ENCODE measurements around the gene RRBP1. TPM values are rescaled to one million over a fixed set of nuclear protein-coding genes. Genes with fewer than 3 reads are reported as not detected.
A peak's percentile ranks its signal among the peaks of the same experiment; 100 is the strongest.

Gene RRBP1
- total RNA-seq, 2 donors from 2014 or later, result 112 to 148 TPM

DNA sequence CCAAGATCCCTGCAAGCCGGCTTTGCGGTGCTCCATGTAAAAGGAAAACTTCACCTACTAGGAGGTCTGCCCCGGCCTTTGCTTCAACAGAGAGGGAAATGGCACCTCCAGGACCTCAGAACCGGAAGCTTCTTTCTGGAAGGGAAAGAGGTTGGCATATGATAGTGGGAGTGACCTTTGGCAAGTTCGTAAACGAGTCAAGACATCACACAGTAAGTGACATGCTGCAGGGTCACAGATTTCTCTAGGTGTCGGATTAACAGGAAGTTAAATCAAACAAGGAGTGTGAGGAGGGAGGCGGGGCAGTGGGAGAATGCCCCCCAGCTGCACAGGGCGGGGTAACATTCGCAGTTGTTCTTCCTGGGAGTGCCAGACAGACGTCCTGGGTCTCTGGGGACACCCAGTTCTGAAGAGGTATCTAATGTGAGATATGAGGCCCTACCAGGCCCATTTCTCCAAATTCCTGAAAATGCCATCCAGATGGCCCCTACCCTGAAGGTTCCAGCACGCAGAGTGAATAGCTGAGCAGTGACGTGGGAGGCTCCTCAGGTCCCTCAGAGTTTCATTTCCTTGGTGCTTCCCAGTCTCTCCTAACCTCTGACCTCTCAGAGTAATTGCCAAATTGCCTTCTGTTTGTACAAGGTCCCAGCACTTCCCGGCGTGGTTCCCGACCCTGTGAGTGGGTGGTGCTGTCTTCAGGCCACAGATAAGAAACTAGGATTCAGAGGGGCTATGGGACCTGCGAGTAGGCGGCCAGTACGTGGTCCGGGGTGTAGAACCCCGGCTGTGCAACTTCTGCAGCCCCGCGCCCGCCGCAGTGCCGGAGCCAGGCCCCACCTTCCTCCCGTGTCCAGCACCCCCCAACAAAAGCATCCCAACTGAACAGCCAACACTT, 1.9 kb downstream of the RRBP1 start:
- Histone ChIP-seq H3K4me1 (replicated peaks) (peaks cover 6% of the 10 kb centered on the region), H3K27me3 (replicated peaks; ENCODE audit: insufficient read depth) (no peaks in the 10 kb centered on the region), H3K9me3 (no peaks in the 10 kb centered on the region), H3K36me3 (no peaks in the 10 kb centered on the region), H3K27ac (peak overlapping the region; percentile 86 to 91), H3K4me3 (peak overlapping the region; percentile 85 to 88)
- 11% methylated on average over 27 of the region's 27 CpGs for WGBS
- DNase-seq (ENCODE audit: low spot score), result no peak
- TF ChIP-seq POLR2A (IDR thresholded peaks at IDR 0.05) (no peak), POLR2AphosphoS5 (IDR thresholded peaks at IDR 0.05) (no peak)
- TF ChIP-seq, protein P1, sequence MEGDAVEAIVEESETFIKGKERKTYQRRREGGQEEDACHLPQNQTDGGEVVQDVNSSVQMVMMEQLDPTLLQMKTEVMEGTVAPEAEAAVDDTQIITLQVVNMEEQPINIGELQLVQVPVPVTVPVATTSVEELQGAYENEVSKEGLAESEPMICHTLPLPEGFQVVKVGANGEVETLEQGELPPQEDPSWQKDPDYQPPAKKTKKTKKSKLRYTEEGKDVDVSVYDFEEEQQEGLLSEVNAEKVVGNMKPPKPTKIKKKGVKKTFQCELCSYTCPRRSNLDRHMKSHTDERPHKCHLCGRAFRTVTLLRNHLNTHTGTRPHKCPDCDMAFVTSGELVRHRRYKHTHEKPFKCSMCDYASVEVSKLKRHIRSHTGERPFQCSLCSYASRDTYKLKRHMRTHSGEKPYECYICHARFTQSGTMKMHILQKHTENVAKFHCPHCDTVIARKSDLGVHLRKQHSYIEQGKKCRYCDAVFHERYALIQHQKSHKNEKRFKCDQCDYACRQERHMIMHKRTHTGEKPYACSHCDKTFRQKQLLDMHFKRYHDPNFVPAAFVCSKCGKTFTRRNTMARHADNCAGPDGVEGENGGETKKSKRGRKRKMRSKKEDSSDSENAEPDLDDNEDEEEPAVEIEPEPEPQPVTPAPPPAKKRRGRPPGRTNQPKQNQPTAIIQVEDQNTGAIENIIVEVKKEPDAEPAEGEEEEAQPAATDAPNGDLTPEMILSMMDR (IDR thresholded peaks at IDR 0.05), result no peak
- intact Hi-C loops (cut with DNase I), result loop anchor here (2.0 to 10.0 kb wide), 5 partner anchors 125 to 455 kb away; partner anchors contain the start of genes BFSP1, KAT14 and PET117

DNA sequence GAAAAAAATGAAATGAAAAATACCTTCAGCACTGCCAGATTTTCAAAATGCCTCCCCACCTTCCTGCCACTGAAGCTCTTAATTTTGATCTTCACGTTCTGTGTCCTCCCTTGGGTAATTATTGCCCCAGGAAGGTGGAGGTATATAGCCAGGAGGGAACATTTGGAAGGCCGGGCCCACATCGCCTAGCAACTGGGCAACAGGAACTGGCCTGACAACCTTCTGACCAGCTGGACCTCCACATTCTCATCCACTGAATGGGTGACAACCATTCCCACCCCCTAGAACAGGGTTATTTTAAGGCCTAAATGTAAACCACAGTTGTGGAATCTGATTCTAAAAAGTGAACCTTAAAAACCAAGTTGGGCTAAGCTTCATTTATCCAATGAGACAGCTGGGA, 3.2 kb downstream of the RRBP1 start:
- H3K27ac ChIP-seq, result peak overlapping the region in 1 of 2 donors; percentile 91
- intact Hi-C loops (cut with DNase I), result no loop called here
- WGBS, result 81% methylated on average over 3 of the region's 3 CpGs
- TF ChIP-seq POLR2AphosphoS5 (IDR thresholded peaks at IDR 0.05), result no peak
- TF ChIP-seq POLR2A (IDR thresholded peaks at IDR 0.05), result no peak
- TF ChIP-seq, protein P1 (IDR thresholded peaks at IDR 0.05), result no peak
- H3K4me3 ChIP-seq, result no peak overlapping the region
- no peaks in the 10 kb centered on the region for H3K36me3 ChIP-seq
- peaks cover 4% of the 10 kb centered on the region for H3K4me1 ChIP-seq (replicated peaks)
- DNase-seq (ENCODE audit: low spot score), result no peak
- H3K27me3 ChIP-seq (replicated peaks; ENCODE audit: insufficient read depth), result no peaks in the 10 kb centered on the region
- H3K9me3 ChIP-seq, result no peaks in the 10 kb centered on the region

DNA sequence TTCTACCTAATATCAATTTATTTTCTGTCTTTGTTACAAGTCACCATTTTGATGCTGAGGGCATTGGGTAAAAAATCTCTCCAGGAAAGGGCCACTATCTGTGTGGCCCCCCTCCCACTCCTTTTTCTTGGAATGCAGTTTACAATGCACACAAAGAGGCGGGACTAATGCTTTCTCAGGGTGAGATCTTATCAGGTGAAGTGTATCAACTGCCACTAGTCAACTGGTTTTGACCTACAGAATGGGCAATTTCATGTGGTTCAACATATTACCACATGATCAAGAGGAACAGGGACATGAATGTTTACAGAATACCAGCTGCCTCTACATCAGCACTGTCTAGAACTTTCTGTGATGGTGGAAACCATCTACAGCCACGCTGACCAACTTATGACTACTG, 3.7 kb downstream of the RRBP1 start:
- Histone ChIP-seq H3K4me1 (replicated peaks) (peaks cover 4% of the 10 kb centered on the region), H3K27ac (no peak overlapping the region), H3K36me3 (no peaks in the 10 kb centered on the region), H3K4me3 (no peak overlapping the region), H3K9me3 (no peaks in the 10 kb centered on the region), H3K27me3 (replicated peaks; ENCODE audit: insufficient read depth) (no peaks in the 10 kb centered on the region)
- 53% methylated on average over 2 of the region's 2 CpGs for WGBS
- DNase-seq (ENCODE audit: low spot score), result no peak
- TF ChIP-seq POLR2AphosphoS5 (IDR thresholded peaks at IDR 0.05) (no peak), POLR2A (IDR thresholded peaks at IDR 0.05) (no peak)
- TF ChIP-seq, protein P1 (IDR thresholded peaks at IDR 0.05), result no peak
- intact Hi-C loops (cut with DNase I), result no loop called here

DNA sequence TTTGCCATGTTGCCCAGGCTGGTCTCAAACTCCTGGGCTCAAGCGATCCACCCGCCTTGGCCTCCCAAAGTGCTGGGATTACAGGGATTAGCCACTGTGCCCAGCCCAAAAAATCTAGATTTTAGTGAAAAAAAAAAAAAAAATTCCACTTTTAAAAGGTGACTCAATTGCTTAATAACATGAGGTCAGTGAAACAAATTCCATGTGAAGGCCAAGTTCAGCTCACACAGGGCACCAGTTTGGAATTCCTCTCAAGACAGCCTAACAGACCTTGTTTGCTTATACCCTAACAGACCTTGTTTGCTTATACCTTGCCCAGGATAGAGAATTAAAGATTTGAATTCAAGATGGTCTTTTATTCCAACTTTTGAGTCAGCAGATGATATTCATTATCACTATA, 5.1 kb downstream of the RRBP1 start:
- intact Hi-C loops (cut with DNase I), result no loop called here
- TF ChIP-seq, protein P1 (IDR thresholded peaks at IDR 0.05), result no peak
- TF ChIP-seq POLR2A (IDR thresholded peaks at IDR 0.05), result no peak
- no peak for TF ChIP-seq POLR2AphosphoS5 (IDR thresholded peaks at IDR 0.05)
- Histone ChIP-seq H3K36me3 (no peaks in the 10 kb centered on the region), H3K4me3 (no peak overlapping the region), H3K4me1 (replicated peaks) (peaks cover 4% of the 10 kb centered on the region), H3K9me3 (no peaks in the 10 kb centered on the region), H3K27ac (no peak overlapping the region), H3K27me3 (replicated peaks; ENCODE audit: insufficient read depth) (no peaks in the 10 kb centered on the region)
- 92% methylated on average over 2 of the region's 2 CpGs for WGBS
- no peak for DNase-seq (ENCODE audit: low spot score)

DNA sequence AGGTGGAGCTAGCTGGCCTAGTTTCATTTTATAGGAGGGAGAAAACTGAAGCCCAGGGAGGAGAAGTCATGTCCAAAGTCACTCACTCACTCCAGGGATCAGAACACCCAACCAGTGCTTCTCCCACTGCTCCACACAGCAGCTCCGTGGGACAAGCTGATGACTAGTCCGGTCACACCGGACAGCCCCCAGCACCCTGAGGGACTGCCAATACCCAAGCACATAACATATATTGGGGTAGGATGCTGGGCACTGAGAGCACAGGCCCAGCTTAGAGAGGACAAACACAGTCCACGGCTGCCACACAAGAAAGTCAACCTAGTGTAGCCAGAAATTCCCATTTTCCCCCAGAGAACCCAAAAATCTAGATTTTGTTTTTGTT, 5.7 kb downstream of the RRBP1 start:
- Histone ChIP-seq H3K27ac (no peak overlapping the region), H3K27me3 (replicated peaks; ENCODE audit: insufficient read depth) (no peaks in the 10 kb centered on the region), H3K4me3 (no peak overlapping the region), H3K4me1 (replicated peaks) (peaks cover 4% of the 10 kb centered on the region), H3K9me3 (no peaks in the 10 kb centered on the region), H3K36me3 (no peaks in the 10 kb centered on the region)
- TF ChIP-seq POLR2A (IDR thresholded peaks at IDR 0.05) (no peak), POLR2AphosphoS5 (IDR thresholded peaks at IDR 0.05) (no peak)
- TF ChIP-seq, protein P1 (IDR thresholded peaks at IDR 0.05), result no peak
- intact Hi-C loops (cut with DNase I), result no loop called here
- no peak for DNase-seq (ENCODE audit: low spot score)
- 85% methylated on average over 4 of the region's 4 CpGs for WGBS
